SK-N-SH treated with all-trans-retinoic acid at 6 μM for 48 hours (cell line): Measurements from ENCODE around the gene FLT3LG.

Experiments
- ATAC-seq: fragments of 200-7000 bp; cut with Tn5 transposase; 3 replicates; pipeline ENCODE4 v1.9.1; 2020; ENCODE audit warnings: mild to moderate bottlenecking, moderate library complexity
- ARNTL ChIP-seq: fragments of 450-650 bp; formaldehyde crosslinking; IDR thresholded peaks from 2 replicates; pipeline ENCODE4 v1.5.0; 2020; ENCODE audit warnings: low read depth, mild to moderate bottlenecking, moderate library complexity, borderline replicate concordance
- BACH2 ChIP-seq: fragments of 250-450 bp; sonication (Bioruptor Pico); IDR thresholded peaks from 2 replicates; pipeline ENCODE4 v1.9.0; 2021; ENCODE audit warnings: mild to moderate bottlenecking, borderline replicate concordance
- CSDC2 ChIP-seq: fragments of 250-450 bp; sonication (Bioruptor Pico); IDR thresholded peaks from 2 replicates; pipeline ENCODE4 v1.5.0; 2020; ENCODE audit warnings: mild to moderate bottlenecking, moderate library complexity
- CSRNP3 ChIP-seq: fragments of 250-450 bp; sonication (Bioruptor Pico); IDR thresholded peaks from 2 replicates; pipeline ENCODE4 v1.5.1; 2021; ENCODE audit warnings: mild to moderate bottlenecking, moderate library complexity
- ESRRG ChIP-seq: fragments of 250-450 bp; sonication (Bioruptor Pico); IDR thresholded peaks from 2 replicates; pipeline ENCODE4 v1.6.1; 2021; ENCODE audit warnings: mild to moderate bottlenecking
- GLIS3 ChIP-seq: fragments of 250-450 bp; sonication (Bioruptor Pico); IDR thresholded peaks from 2 replicates; pipeline ENCODE4 v1.5.0; 2020; ENCODE audit warnings: mild to moderate bottlenecking, moderate library complexity
- ISL1 ChIP-seq: fragments of 250-450 bp; sonication (Bioruptor Pico); IDR thresholded peaks from 2 replicates; pipeline ENCODE4 v2.1.2; 2022; ENCODE audit warnings: mild to moderate bottlenecking, moderate library complexity
- OSR1 ChIP-seq: fragments of 250-450 bp; sonication (Bioruptor Pico); IDR thresholded peaks from 2 replicates; pipeline ENCODE4 v1.8.0; 2022; ENCODE audit warnings: moderate library complexity, mild to moderate bottlenecking, inconsistent platforms
- PPARA ChIP-seq: fragments of 250-450 bp; sonication (Bioruptor Pico); IDR thresholded peaks from 2 replicates; pipeline ENCODE4 v1.5.0; 2020; ENCODE audit warnings: mild to moderate bottlenecking, borderline replicate concordance
- RARB ChIP-seq: fragments of 250-450 bp; sonication (Bioruptor Pico); IDR thresholded peaks from 2 replicates; pipeline ENCODE4 v1.8.0; 2021; ENCODE audit warnings: mild to moderate bottlenecking, moderate library complexity
- SNAI2 ChIP-seq: fragments of 250-450 bp; sonication (Bioruptor Pico); IDR thresholded peaks from 2 replicates; pipeline ENCODE4 v1.5.0; 2020; ENCODE audit warnings: mild to moderate bottlenecking, moderate library complexity
- TCF4 ChIP-seq: fragments of 250-450 bp; sonication (Bioruptor Pico); IDR thresholded peaks from 2 replicates; pipeline ENCODE4 v1.8.0; 2021; ENCODE audit warnings: mild to moderate bottlenecking, moderate library complexity, borderline replicate concordance
- TOX ChIP-seq: fragments of 250-450 bp; sonication (Bioruptor Pico); IDR thresholded peaks from 2 replicates; pipeline ENCODE4 v1.8.0; 2021; ENCODE audit warnings: mild to moderate bottlenecking, moderate library complexity, borderline replicate concordance
- ZC3H10 ChIP-seq: fragments of 250-450 bp; sonication (Bioruptor Pico); IDR thresholded peaks from 2 replicates; pipeline ENCODE4 v1.5.1; 2021; ENCODE audit warnings: mild to moderate bottlenecking, moderate library complexity
- ZFP3 ChIP-seq: fragments of 250-450 bp; sonication (Bioruptor Pico); IDR thresholded peaks from 2 replicates; pipeline ENCODE4 v1.5.0; 2020; ENCODE audit warnings: mild to moderate bottlenecking, moderate library complexity
- ZFP30 ChIP-seq: fragments of 450-650 bp; formaldehyde crosslinking; IDR thresholded peaks from 2 replicates; pipeline ENCODE4 v1.5.0; 2022; ENCODE audit warnings: mild to moderate bottlenecking, moderate library complexity
- ZNF8 ChIP-seq: fragments of 450-650 bp; formaldehyde crosslinking; IDR thresholded peaks from 2 replicates; pipeline ENCODE4 v1.5.0; 2020; ENCODE audit warnings: mild to moderate bottlenecking, moderate library complexity
- TF ChIP-seq, protein P1 (sequence below): fragments of 250-450 bp; sonication (Bioruptor Pico); IDR thresholded peaks from 2 replicates; pipeline ENCODE4 v1.8.0; 2020; ENCODE audit warnings: mild to moderate bottlenecking, moderate library complexity, borderline replicate concordance
- TF ChIP-seq, protein P2 (sequence below): fragments of 250-450 bp; sonication (Bioruptor Pico); IDR thresholded peaks from 2 replicates; pipeline ENCODE4 v1.5.0; 2020; ENCODE audit warnings: mild to moderate bottlenecking, moderate library complexity
- TF ChIP-seq, protein P3 (sequence below): fragments of 250-450 bp; sonication (Bioruptor Pico); IDR thresholded peaks from 2 replicates; pipeline ENCODE4 v1.5.1; 2020; ENCODE audit warnings: low read depth, mild to moderate bottlenecking, moderate library complexity

FLT3LG gene

GRCh38 chr19:49468746-49469447 is 5.1 kb upstream of the FLT3LG start (continued):
- TF ChIP-seq CSRNP3 (no peak), GLIS3 (CRISPR knock-in tag) (no peak), PPARA (CRISPR knock-in tag) (no peak), TOX (no peak)
- TF ChIP-seq, protein P1, sequence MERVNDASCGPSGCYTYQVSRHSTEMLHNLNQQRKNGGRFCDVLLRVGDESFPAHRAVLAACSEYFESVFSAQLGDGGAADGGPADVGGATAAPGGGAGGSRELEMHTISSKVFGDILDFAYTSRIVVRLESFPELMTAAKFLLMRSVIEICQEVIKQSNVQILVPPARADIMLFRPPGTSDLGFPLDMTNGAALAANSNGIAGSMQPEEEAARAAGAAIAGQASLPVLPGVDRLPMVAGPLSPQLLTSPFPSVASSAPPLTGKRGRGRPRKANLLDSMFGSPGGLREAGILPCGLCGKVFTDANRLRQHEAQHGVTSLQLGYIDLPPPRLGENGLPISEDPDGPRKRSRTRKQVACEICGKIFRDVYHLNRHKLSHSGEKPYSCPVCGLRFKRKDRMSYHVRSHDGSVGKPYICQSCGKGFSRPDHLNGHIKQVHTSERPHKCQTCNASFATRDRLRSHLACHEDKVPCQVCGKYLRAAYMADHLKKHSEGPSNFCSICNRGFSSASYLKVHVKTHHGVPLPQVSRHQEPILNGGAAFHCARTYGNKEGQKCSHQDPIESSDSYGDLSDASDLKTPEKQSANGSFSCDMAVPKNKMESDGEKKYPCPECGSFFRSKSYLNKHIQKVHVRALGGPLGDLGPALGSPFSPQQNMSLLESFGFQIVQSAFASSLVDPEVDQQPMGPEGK = no peak

- no peak for ATAC-seq
- TF ChIP-seq ZFP30 (CRISPR knock-in tag) = no peak
- no peak for TF ChIP-seq TCF4 (CRISPR knock-in tag)
- TF ChIP-seq, protein P2, sequence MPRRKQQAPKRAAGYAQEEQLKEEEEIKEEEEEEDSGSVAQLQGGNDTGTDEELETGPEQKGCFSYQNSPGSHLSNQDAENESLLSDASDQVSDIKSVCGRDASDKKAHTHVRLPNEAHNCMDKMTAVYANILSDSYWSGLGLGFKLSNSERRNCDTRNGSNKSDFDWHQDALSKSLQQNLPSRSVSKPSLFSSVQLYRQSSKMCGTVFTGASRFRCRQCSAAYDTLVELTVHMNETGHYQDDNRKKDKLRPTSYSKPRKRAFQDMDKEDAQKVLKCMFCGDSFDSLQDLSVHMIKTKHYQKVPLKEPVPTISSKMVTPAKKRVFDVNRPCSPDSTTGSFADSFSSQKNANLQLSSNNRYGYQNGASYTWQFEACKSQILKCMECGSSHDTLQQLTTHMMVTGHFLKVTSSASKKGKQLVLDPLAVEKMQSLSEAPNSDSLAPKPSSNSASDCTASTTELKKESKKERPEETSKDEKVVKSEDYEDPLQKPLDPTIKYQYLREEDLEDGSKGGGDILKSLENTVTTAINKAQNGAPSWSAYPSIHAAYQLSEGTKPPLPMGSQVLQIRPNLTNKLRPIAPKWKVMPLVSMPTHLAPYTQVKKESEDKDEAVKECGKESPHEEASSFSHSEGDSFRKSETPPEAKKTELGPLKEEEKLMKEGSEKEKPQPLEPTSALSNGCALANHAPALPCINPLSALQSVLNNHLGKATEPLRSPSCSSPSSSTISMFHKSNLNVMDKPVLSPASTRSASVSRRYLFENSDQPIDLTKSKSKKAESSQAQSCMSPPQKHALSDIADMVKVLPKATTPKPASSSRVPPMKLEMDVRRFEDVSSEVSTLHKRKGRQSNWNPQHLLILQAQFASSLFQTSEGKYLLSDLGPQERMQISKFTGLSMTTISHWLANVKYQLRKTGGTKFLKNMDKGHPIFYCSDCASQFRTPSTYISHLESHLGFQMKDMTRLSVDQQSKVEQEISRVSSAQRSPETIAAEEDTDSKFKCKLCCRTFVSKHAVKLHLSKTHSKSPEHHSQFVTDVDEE (CRISPR knock-in tag) = no peak
- no peak for TF ChIP-seq SNAI2 (CRISPR knock-in tag)
- TF ChIP-seq, protein P1 = no peak
- TF ChIP-seq ESRRG (CRISPR knock-in tag) = no peak
- no peak for TF ChIP-seq CSRNP3
- TF ChIP-seq BACH2 (CRISPR knock-in tag) = no peak
- TF ChIP-seq CSDC2 (CRISPR knock-in tag) = no peak
- TF ChIP-seq RARB (CRISPR knock-in tag) = no peak
- no peak for TF ChIP-seq OSR1 (CRISPR knock-in tag)
- TF ChIP-seq, all 23 proteins: peak for 0
These were observed 4.0 kb upstream of the FLT3LG start for GRCh38 chr19:49469828-49470614.

GRCh38 chr19:49470615-49470978 is 3.4 kb upstream of the FLT3LG start:
- no peak for ATAC-seq
- TF ChIP-seq PPARA (CRISPR knock-in tag) (no peak), ESRRG (CRISPR knock-in tag) (no peak), GLIS3 (CRISPR knock-in tag) (no peak), TCF4 (CRISPR knock-in tag) (no peak), SNAI2 (CRISPR knock-in tag) (no peak), ZFP3 (CRISPR knock-in tag) (no peak), ISL1 (CRISPR knock-in tag) (no peak), ARNTL (CRISPR knock-in tag) (no peak), CSRNP3 (no peak), TOX (no peak), BACH2 (CRISPR knock-in tag) (no peak), CSDC2 (CRISPR knock-in tag) (no peak), ZNF8 (CRISPR knock-in tag) (no peak), ZC3H10 (CRISPR knock-in tag) (no peak)
- TF ChIP-seq, protein P2 (CRISPR knock-in tag) = no peak
- TF ChIP-seq, protein P3, sequence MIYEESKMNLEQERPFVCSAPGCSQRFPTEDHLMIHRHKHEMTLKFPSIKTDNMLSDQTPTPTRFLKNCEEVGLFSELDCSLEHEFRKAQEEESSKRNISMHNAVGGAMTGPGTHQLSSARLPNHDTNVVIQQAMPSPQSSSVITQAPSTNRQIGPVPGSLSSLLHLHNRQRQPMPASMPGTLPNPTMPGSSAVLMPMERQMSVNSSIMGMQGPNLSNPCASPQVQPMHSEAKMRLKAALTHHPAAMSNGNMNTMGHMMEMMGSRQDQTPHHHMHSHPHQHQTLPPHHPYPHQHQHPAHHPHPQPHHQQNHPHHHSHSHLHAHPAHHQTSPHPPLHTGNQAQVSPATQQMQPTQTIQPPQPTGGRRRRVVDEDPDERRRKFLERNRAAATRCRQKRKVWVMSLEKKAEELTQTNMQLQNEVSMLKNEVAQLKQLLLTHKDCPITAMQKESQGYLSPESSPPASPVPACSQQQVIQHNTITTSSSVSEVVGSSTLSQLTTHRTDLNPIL (CRISPR knock-in tag) = no peak
